Measurements from ENCODE around the gene MAD2L1BP. TPM values are rescaled to one million over a fixed set of nuclear protein-coding genes. Genes with fewer than 3 reads are reported as not detected.
A peak's percentile ranks its signal among the peaks of the same experiment; 100 is the strongest.

The MAD2L1BP gene
- total and polyA plus RNA-seq, 2 of the 13 experiments (the other 11 are each of a cell fraction or from before 2014, with no cell fraction given), result 54.2 to 55.5 TPM

- TF ChIP-seq ZHX2 (IDR thresholded peaks at IDR 0.05; ENCODE audit: low read depth), result peak; percentile 61; the same call in 1 of the 2 replicates
- peak; percentile 77; the same call in 1 of the 2 replicates for TF ChIP-seq ZHX2 (CRISPR knock-in tag; IDR thresholded peaks at IDR 0.05; ENCODE audit: borderline replicate concordance)
- TF ChIP-seq NCOR1 (IDR thresholded peaks at IDR 0.05; ENCODE audit: borderline replicate concordance, low read length), result no peak
- TF ChIP-seq TP53 (CRISPR knock-in tag; conservative IDR thresholded peaks at IDR 0.05), result 0 out of 2 replicates have a peak, but pooled peaks have one; percentile 36
- peak; percentile 69; the same call in 1 of the 2 replicates for TF ChIP-seq ZNF589 (CRISPR knock-in tag; conservative IDR thresholded peaks at IDR 0.05)
- TF ChIP-seq TCF7 (IDR thresholded peaks at IDR 0.05; ENCODE audit: low read depth), result peak; percentile 84
- TF ChIP-seq ZNF704 (CRISPR knock-in tag; IDR thresholded peaks at IDR 0.05; ENCODE audit: borderline replicate concordance), result no peak
- peak; percentile 89; the same call in 1 of the 2 replicates for TF ChIP-seq ZNF580 (CRISPR knock-in tag; IDR thresholded peaks at IDR 0.05; ENCODE audit: borderline replicate concordance, low read depth)
- no peak for TF ChIP-seq PBX2 (CRISPR knock-in tag; IDR thresholded peaks at IDR 0.05)
- peak; percentile 23 for TF ChIP-seq REPIN1 (CRISPR knock-in tag; IDR thresholded peaks at IDR 0.05; ENCODE audit: borderline replicate concordance, low read depth)
- TF ChIP-seq ZNF33A (CRISPR knock-in tag; IDR thresholded peaks at IDR 0.05; ENCODE audit: borderline replicate concordance), result peak; percentile 75; the same call in 1 of the 2 replicates
- 0 out of 2 replicates have a peak, but pooled peaks have one; percentile 65 for TF ChIP-seq DNMT1 (CRISPR knock-in tag; IDR thresholded peaks at IDR 0.05)
- TF ChIP-seq MTERF4 (CRISPR knock-in tag; IDR thresholded peaks at IDR 0.05), result peak; percentile 83
- TF ChIP-seq LCORL (IDR thresholded peaks at IDR 0.05), result no peak
- TF ChIP-seq LCORL (CRISPR knock-in tag; IDR thresholded peaks at IDR 0.05), result peak; percentile 66; the same call in 1 of the 2 replicates
- TF ChIP-seq TFDP1 (CRISPR knock-in tag; IDR thresholded peaks at IDR 0.05; ENCODE audit: borderline replicate concordance), result peak; percentile 94
- no peak for TF ChIP-seq PAF1 (CRISPR knock-in tag; IDR thresholded peaks at IDR 0.05)
Observed at GRCh38 chr6:43635387-43636307, at the start of gene MAD2L1BP (continued).
